Uterus (tissue), 4 donors: ENCODE data around the gene CORIN. TPM values are rescaled to one million over a fixed set of nuclear protein-coding genes. Genes with fewer than 3 reads are reported as not detected.

Experiments
- DNase-seq, 2 donors: peaks; one replicate each; pipeline ENCODE4 v3.0.0-alpha.2; 2019 to 2020
- H3K27ac ChIP-seq, 2 donors: fragments of 200-600 bp; sonication (generic); 1 replicate in 1 of 2; 2 replicates in 1 of 2; pipeline ENCODE4 v1.5.1; 2016 to 2018
- H3K27me3 ChIP-seq, 2 donors: fragments of 200-600 bp; sonication (generic); one replicate each; pipeline ENCODE4 v1.5.1; 2018 to 2019; ENCODE audit warnings: control low read depth in 1 of 2
- H3K36me3 ChIP-seq, 2 donors: fragments of 200-600 bp; sonication (generic); one replicate each; pipeline ENCODE4 v1.5.1; 2019; ENCODE audit warnings: control low read depth in 1 of 2
- H3K4me1 ChIP-seq, 2 donors: fragments of 200-600 bp; sonication (generic); one replicate each; pipeline ENCODE4 v1.5.1; 2018 to 2019; ENCODE audit warnings: control low read depth in 1 of 2
- H3K4me3 ChIP-seq, 2 donors: fragments of 200-600 bp; sonication (generic); 1 replicate in 1 of 2; 2 replicates in 1 of 2; pipeline ENCODE4 v1.5.1; 2018 to 2019; ENCODE audit warnings: mild to moderate bottlenecking in 1 of 2
- H3K9me3 ChIP-seq, 2 donors: fragments of 200-600 bp; sonication (generic); one replicate each; pipeline ENCODE4 v1.5.1; 2019; ENCODE audit warnings: control low read depth in 1 of 2
- POLR2A ChIP-seq, 2 donors: fragments of 450-650 bp; IDR thresholded peaks; one replicate each; pipeline ENCODE4 v1.6.1; 2016; ENCODE audit warnings: antibody characterized with exemption in 2 of 2, mild to moderate bottlenecking in 1 of 2, moderate library complexity in 1 of 2
- intact Hi-C: fragments of 100-400 bp; cut with DNase I; formaldehyde crosslinking; loops from one replicate; pipeline ENCODE4 v1.15.1; 2023; ENCODE audit warnings: low total_unique reads
- total RNA-seq, 4 donors: library from RNA; depleted of rRNA in 3 of 4; stranded (reverse); fragments of >200 nt in 3 of 4; gene quantifications; one replicate each; pipeline versions ENCODE4 v1.1.0 to v1.2.4, GENCODE V29; 2014 to 2023
- TF ChIP-seq, protein P1 (sequence below), 4 experiments: fragments of 200-600 bp in 2 of 4; fragments of 450-650 bp in 2 of 4; sonication (generic) in 2 of 4; IDR thresholded peaks; one replicate each; pipeline ENCODE4 v1.5.1; 2016 to 2019; ENCODE audit warnings: antibody characterized with exemption in 4 of 4, mild to moderate bottlenecking in 2 of 4, moderate library complexity in 1 of 4
- donor health status: DM: yes; HTN: yes; CAD: no.

The CORIN gene
- total RNA-seq, 4 donors from 2014 or later, result 4.8 to 8.5 (median 6.4) TPM

DNA sequence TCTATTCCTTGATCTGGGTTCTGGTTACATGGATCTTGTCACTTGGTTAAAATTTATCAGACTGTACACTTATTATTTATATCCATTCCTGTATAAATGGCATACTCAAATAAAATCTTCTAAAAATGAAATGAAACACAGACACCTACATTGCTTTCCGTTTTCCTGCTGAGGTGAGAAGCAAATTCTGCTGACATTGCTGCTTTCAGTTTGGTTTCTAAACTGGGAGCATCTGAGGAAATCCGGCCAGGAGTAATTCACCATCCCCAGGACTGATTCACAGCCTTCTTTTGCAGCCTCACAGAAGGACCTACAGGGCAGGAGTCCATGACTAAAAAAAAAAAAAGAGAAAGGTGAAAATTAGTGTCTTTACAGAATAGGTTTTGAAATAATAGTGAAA is 93.6 kb downstream of the CORIN start:
- H3K36me3 ChIP-seq, result no peaks in the 10 kb centered on the region
- H3K4me3 ChIP-seq, result no peak overlapping the region
- DNase-seq, result no peak
- no peaks in the 10 kb centered on the region for H3K27me3 ChIP-seq
- H3K9me3 ChIP-seq, result no peaks in the 10 kb centered on the region
- no peaks in the 10 kb centered on the region for H3K4me1 ChIP-seq
- H3K27ac ChIP-seq, result no peak overlapping the region
- no peak for TF ChIP-seq POLR2A (IDR thresholded peaks at IDR 0.05)
- TF ChIP-seq, protein P1, sequence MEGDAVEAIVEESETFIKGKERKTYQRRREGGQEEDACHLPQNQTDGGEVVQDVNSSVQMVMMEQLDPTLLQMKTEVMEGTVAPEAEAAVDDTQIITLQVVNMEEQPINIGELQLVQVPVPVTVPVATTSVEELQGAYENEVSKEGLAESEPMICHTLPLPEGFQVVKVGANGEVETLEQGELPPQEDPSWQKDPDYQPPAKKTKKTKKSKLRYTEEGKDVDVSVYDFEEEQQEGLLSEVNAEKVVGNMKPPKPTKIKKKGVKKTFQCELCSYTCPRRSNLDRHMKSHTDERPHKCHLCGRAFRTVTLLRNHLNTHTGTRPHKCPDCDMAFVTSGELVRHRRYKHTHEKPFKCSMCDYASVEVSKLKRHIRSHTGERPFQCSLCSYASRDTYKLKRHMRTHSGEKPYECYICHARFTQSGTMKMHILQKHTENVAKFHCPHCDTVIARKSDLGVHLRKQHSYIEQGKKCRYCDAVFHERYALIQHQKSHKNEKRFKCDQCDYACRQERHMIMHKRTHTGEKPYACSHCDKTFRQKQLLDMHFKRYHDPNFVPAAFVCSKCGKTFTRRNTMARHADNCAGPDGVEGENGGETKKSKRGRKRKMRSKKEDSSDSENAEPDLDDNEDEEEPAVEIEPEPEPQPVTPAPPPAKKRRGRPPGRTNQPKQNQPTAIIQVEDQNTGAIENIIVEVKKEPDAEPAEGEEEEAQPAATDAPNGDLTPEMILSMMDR (IDR thresholded peaks at IDR 0.05), result no peak
- intact Hi-C loops, result no loop called here

DNA sequence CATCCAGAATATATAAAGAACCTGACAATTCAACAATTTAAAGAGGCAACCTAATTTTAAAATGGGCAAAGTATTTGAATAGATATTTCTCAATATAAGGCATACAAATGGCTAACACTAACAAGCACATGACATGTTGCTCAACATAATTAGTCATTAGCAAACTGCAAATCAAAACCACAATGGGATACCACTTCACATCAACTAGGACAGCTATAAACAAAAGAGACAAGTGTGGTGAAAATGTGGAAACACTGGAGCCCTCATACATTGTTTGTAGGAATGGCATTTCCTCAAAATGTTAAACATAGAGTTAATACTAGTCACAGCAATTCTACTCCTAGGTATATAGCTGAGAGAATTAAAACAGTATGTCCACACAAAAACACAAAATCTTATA is 96.7 kb downstream of the CORIN start:
- Histone ChIP-seq H3K4me3 (no peak overlapping the region), H3K9me3 (no peaks in the 10 kb centered on the region), H3K27ac (no peak overlapping the region), H3K27me3 (no peaks in the 10 kb centered on the region), H3K4me1 (no peaks in the 10 kb centered on the region), H3K36me3 (no peaks in the 10 kb centered on the region)
- DNase-seq, result no peak
- intact Hi-C loops, result no loop called here
- no peak for TF ChIP-seq POLR2A (IDR thresholded peaks at IDR 0.05)
- TF ChIP-seq, protein P1 (IDR thresholded peaks at IDR 0.05), result no peak

DNA sequence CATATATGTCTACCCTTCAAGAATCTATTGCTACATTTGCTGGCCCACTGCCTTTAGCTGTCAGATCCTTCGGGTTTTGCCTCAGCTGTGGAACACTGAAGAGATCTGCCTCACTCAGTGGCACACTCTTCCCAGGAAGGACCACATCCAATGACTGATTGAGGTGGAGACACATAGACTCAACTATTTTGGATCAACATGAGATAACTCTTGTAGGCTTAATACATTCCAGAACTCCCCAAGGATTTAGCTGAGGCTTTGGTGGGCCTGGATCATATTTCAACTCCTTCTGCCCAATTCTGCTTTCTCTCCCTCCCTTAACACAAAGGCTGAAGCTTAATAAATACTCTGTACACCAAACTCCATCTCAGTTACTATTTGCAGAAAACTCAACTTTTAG is 100.5 kb downstream of the CORIN start:
- no peaks in the 10 kb centered on the region for H3K4me1 ChIP-seq
- no peaks in the 10 kb centered on the region for H3K27me3 ChIP-seq
- intact Hi-C loops, result no loop called here
- no peak overlapping the region for H3K27ac ChIP-seq
- DNase-seq, result no peak
- no peaks in the 10 kb centered on the region for H3K9me3 ChIP-seq
- H3K36me3 ChIP-seq, result no peaks in the 10 kb centered on the region
- TF ChIP-seq, protein P1 (IDR thresholded peaks at IDR 0.05), result no peak
- TF ChIP-seq POLR2A (IDR thresholded peaks at IDR 0.05), result no peak
- H3K4me3 ChIP-seq, result no peak overlapping the region

DNA sequence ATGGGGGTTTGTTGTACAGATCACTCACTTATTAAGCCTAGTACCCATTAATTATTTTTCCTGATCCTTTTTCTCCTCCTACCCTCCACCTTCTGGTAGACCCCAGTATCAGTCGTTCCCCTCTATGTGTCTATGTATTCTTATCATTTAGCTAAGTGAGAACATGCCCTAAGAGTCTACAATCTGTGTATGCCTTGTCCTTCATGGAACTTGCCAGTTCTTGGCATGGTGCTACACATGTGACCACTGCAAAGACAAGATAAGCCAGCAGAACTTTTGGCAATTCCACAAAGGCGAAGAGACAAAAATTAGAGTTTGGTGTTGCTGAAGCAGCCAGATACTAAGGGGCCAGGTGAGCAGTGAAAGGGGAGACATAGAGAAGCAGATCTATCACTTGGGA is 101.3 kb downstream of the CORIN start:
- TF ChIP-seq, protein P1 (IDR thresholded peaks at IDR 0.05), result no peak
- TF ChIP-seq POLR2A (IDR thresholded peaks at IDR 0.05), result no peak
- no peaks in the 10 kb centered on the region for H3K36me3 ChIP-seq
- no peaks in the 10 kb centered on the region for H3K9me3 ChIP-seq
- H3K27ac ChIP-seq, result no peak overlapping the region
- no peak overlapping the region for H3K4me3 ChIP-seq
- intact Hi-C loops, result no loop called here
- no peaks in the 10 kb centered on the region for H3K27me3 ChIP-seq
- no peak for DNase-seq
- H3K4me1 ChIP-seq, result no peaks in the 10 kb centered on the region

DNA sequence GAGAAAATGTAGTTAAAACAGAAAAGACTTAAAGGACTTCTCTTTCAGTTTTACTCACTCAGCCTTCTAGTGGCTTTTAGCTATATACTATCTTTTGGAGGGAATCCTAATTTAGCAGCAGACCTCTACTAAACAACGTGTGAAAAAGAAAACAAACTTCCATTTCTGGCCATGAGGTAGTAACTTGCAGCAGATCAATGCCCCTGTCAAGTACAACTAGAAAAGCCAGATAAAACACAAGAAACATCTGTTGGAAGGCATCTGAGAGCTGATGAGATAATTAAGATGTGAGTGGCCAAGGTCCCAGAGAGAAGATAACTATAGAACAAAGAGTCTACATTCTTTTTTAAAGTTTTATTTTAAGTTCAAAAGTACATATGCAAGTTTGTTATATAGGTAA is 101.7 kb downstream of the CORIN start:
- Histone ChIP-seq H3K4me1 (no peaks in the 10 kb centered on the region), H3K36me3 (no peaks in the 10 kb centered on the region), H3K9me3 (no peaks in the 10 kb centered on the region), H3K27me3 (no peaks in the 10 kb centered on the region), H3K4me3 (no peak overlapping the region), H3K27ac (no peak overlapping the region)
- intact Hi-C loops, result no loop called here
- no peak for DNase-seq
- TF ChIP-seq, protein P1 (IDR thresholded peaks at IDR 0.05), result no peak
- no peak for TF ChIP-seq POLR2A (IDR thresholded peaks at IDR 0.05)
